GM21723 (cell line): Measurements from ENCODE around the gene PSMB10.

Experiments
- ATAC-seq: cut with Tn5 transposase; IDR thresholded peaks from one replicate; pipeline ENCODE4 v1.9.1; 2021; ENCODE audit warnings: mild to moderate bottlenecking, moderate library complexity; ENCODE audit not compliant: unreplicated experiment

PSMB10 gene

DNA sequence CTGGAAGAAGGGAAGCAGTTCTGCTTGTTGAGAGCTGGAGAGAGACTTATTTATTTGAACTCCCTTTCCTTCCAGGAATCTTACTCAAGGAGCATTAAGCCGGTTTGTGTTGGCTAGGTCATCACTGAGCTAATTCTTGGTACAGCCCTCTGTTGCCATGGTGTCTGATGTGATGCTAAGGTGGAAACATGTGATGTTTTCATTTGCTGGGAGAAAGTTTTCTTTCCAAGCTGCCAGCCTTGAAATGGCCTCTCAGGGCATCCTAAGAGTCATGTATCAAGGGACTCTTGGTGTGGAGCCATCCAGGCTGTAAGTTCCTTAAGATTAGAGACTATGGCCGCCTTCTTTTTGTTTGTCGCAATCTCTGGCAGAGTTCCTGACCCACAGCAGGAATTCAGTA lies 39.4 kb downstream of the PSMB10 start:
- no peak for ATAC-seq

DNA sequence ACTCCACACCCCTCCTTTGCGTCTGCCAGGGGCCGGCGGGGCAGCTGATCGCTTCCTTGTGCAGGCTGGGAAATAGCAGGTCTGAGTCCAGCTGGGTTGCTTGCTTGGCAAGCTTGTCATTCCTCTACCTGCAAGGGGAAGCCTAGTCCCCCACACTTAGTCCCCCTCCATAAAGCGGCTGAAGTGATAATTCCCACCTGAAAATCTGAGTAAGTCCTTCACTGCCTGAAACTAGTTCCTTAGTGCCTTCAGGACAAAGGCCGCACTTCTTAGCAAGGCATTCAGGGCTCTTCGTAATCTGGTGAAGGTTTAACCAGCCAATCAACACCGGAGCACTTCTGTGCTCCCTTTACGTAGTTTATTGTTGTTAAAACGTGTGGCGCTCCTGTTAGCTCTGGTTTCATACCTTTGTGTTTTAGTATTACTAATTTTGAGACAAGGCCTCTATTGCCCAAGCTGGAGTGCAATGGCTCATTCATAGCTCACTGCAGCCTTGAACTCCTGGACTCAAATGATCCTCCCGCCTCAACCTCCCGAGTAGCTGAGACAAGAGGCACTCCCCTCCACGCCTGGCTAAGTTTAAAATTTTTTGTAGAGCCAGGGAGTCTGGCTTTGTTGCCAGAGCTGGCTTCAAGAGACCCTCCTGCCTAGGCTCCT lies 42.8 kb downstream of the PSMB10 start:
- ATAC-seq: peak; percentile 7

- peak; percentile 77 for ATAC-seq
Observed at GRCh38 chr16:67892899-67893742, 43.5 kb downstream of the PSMB10 start, which contains the start of gene PSKH1. PSKH1 (plus strand) TSS chr16:67893254; CDS start chr16:67908750, 15,496 bp downstream.

- ATAC-seq: no peak
Observed at GRCh38 chr16:67892375-67892774, 44.3 kb downstream of the PSMB10 start.

DNA sequence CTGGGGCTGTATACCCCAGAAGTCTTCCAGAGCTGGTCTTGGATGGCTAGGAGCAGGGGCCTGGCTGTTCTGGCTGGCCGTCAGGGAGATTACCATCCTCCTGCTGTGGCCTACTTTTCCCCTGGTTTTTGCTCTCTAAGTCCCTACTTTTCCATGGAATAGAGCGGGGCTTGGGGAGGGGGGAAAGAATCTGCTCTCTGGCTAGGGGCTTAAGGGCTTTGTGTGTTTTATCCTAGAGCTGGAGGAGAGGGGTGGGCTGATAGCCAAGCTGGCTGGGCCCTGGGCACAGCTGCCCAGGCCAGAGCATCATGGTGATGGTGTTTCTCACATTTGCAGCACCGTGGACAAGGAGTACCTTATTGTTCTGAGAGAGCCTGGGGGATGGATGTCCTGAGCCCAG lies 48.3 kb downstream of the PSMB10 start:
- ATAC-seq: no peak

GRCh38 chr16:67886387-67886786 lies 50.3 kb downstream of the PSMB10 start:
- ATAC-seq: no peak

DNA sequence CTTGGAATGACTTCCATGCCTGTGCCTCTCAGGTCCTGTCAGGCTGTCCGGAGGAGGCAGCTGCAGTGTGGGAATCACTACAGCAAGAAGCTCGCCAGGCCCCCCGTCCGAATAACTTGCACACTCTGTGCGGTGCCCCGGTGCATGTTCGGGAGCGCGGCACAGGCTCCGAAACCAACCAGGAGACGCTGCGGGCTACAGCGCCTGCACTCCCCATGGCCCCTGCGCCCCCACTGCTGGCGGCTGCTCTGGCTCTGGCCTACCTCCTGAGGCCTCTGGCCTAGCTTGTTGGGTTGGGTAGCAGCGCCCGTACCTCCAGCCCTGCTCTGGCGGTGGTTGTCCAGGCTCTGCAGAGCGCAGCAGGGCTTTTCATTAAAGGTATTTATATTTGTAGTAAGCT lies 50.7 kb downstream of the PSMB10 start:
- no peak for ATAC-seq

- no peak for ATAC-seq
Observed at GRCh38 chr16:67885545-67885944, 51.1 kb downstream of the PSMB10 start.

GRCh38 chr16:67884684-67885083 lies 52.0 kb downstream of the PSMB10 start, which contains the start of gene NRN1L:
NRN1L (plus strand) TSS chr16:67884885; CDS start chr16:67884904, 19 bp downstream.
- no peak for ATAC-seq
